HepG2 (cell line): ENCODE results near the gene CAPS. TPM values are rescaled to one million over a fixed set of nuclear protein-coding genes. Genes with fewer than 3 reads are reported as not detected.

Experiments
- NR2F1 ChIP-seq, 2 experiments: fragments of 450-650 bp in 1 of 2; formaldehyde crosslinking in 1 of 2; IDR thresholded peaks; 2 replicates each; pipeline versions ENCODE4 v1.5.0 to v1.6.1; 2016 to 2020; ENCODE audit warnings: mild to moderate bottlenecking in 1 of 2, missing compliant biosample characterization in 1 of 2, missing genetic modification reagents in 1 of 2, moderate library complexity in 1 of 2
- POGZ ChIP-seq: sonication (generic); formaldehyde crosslinking; IDR thresholded peaks from 2 replicates; pipeline ENCODE4 v1.4.0; 2020; ENCODE audit warnings: mild to moderate bottlenecking, missing genetic modification reagents
- RXRA ChIP-seq: sonication (generic); formaldehyde crosslinking; IDR thresholded peaks from 2 replicates; pipeline ENCODE4 v1.5.1; 2020; ENCODE audit warnings: missing genetic modification reagents
- SUZ12 ChIP-seq: fragments of 150-350 bp; IDR thresholded peaks from 2 replicates; pipeline ENCODE4 v1.6.1; 2014; ENCODE audit warnings: low read depth, low read length
- TFAP4 ChIP-seq: sonication (generic); IDR thresholded peaks from 2 replicates; pipeline ENCODE4 v1.6.1; 2016; ENCODE audit warnings: low read depth, borderline replicate concordance
- U2AF1 ChIP-seq: fragments of 200-400 bp; formaldehyde crosslinking; optimal IDR thresholded peaks from 2 replicates; pipeline ENCODE3; 2017; ENCODE audit warnings: mild to moderate bottlenecking, low read depth, low read length
- UBTF ChIP-seq: sonication (generic); formaldehyde crosslinking; IDR thresholded peaks from 2 replicates; pipeline ENCODE4 v1.4.0; 2020; ENCODE audit warnings: mild to moderate bottlenecking, missing genetic modification reagents
- ZBTB49 ChIP-seq: sonication (generic); formaldehyde crosslinking; IDR thresholded peaks from 2 replicates; pipeline ENCODE4 v1.4.0; 2020; ENCODE audit warnings: missing genetic modification reagents, borderline replicate concordance
- ZFP82 ChIP-seq: sonication (generic); formaldehyde crosslinking; IDR thresholded peaks from 2 replicates; pipeline ENCODE4 v1.5.1; 2020; ENCODE audit warnings: mild to moderate bottlenecking, missing genetic modification reagents, borderline replicate concordance
- ZFYVE20 ChIP-seq: sonication (generic); formaldehyde crosslinking; IDR thresholded peaks from 2 replicates; pipeline ENCODE4 v1.8.0; 2023; ENCODE audit warnings: low read depth, mild to moderate bottlenecking, moderate library complexity, missing genetic modification reagents, borderline replicate concordance
- ZNF597 ChIP-seq: sonication (generic); formaldehyde crosslinking; IDR thresholded peaks from 2 replicates; pipeline ENCODE4 v1.5.0; 2020; ENCODE audit warnings: missing genetic modification reagents
- ZNF660 ChIP-seq: sonication (generic); formaldehyde crosslinking; IDR thresholded peaks from 2 replicates; pipeline ENCODE4 v1.5.1; 2020; ENCODE audit warnings: mild to moderate bottlenecking, low read depth, missing genetic modification reagents, borderline replicate concordance
- polyA plus RNA-seq, 8 experiments: library from polyadenylated mRNA; depleted of rRNA in 3 of 8; stranded (reverse) in 7 of 8; unstranded in 1 of 8; fragments of >200 nt; fragmentation: Illumina TruSeq in 4 of 8; extraction: Trizol in 4 of 8; gene quantifications; 2 replicates each; pipeline versions ENCODE4 v1.2.1 to v1.2.3, GENCODE V29; 2011 to 2016; ENCODE audit warnings: low read depth in 4 of 8, missing spikeins in 1 of 8, mixed read lengths in 1 of 8; ENCODE audit not compliant: insufficient read depth in 1 of 8
- total RNA-seq, 5 experiments: library from RNA; depleted of rRNA; stranded (reverse); fragments of >200 nt; fragmentation: Illumina TruSeq; extraction: Trizol; gene quantifications; 2 replicates each; pipeline ENCODE4 v1.2.3, GENCODE V29; 2016; ENCODE audit warnings: low read depth in 1 of 5

CAPS gene
- total and polyA plus RNA-seq, 2 of the 13 experiments (the other 11 are each of a cell fraction or from before 2014, with no cell fraction given), result 3.1 TPM

GRCh38 chr19:5961969-5962945, 48.2 kb downstream of the CAPS start (continued):
- TF ChIP-seq ZBTB49 (CRISPR knock-in tag) (no peak), POGZ (CRISPR knock-in tag) (peak; percentile 90), RXRA (CRISPR knock-in tag) (peak; percentile 60), U2AF1 (peak; percentile 86), NR2F1 (CRISPR knock-in tag; IDR thresholded peaks at IDR 0.05) (0 out of 4 replicates have a peak, but pooled peaks of 1 of the 2 experiments have one; percentile 37), UBTF (CRISPR knock-in tag) (peak; percentile 91), ZNF660 (CRISPR knock-in tag) (no peak), ZNF597 (CRISPR knock-in tag) (no peak), ZFYVE20 (CRISPR knock-in tag) (no peak), TFAP4 (peak; percentile 99), SUZ12 (no peak), ZFP82 (CRISPR knock-in tag) (peak; percentile 69; the same call in 1 of the 2 replicates)
